GM18517 (cell line): ENCODE results near the gene TTLL5.

ENCODE experiments used
- ATAC-seq: cut with Tn5 transposase; IDR thresholded peaks from one replicate; pipeline ENCODE4 v1.9.1; 2021; ENCODE audit warnings: mild to moderate bottlenecking, moderate library complexity; ENCODE audit not compliant: unreplicated experiment

TTLL5 gene

GRCh38 chr14:75700295-75700694 is 39.2 kb downstream of the TTLL5 start:
- no peak for ATAC-seq

DNA sequence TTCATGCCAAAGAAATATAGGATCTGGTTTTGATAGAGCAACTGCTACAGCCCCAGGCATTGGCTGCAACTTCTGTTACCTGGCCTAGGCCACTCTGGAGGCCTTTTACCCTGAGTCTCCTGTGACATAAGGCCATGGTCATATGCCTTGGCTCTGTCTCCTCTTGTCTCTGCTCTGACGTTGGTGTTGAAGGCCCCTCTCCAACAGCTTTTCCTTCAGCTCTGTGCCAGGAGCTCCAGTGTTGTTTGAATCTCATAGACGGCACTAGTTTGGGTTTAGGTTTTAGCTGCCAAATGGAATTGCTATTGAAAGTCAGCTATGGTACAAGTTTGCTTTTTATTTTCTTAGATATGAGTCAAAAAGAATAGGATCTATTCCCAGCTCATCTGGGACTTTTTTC is 41.1 kb downstream of the TTLL5 start:
- ATAC-seq: no peak

- no peak for ATAC-seq
These were observed 41.7 kb downstream of the TTLL5 start for GRCh38 chr14:75702616-75703261.

DNA sequence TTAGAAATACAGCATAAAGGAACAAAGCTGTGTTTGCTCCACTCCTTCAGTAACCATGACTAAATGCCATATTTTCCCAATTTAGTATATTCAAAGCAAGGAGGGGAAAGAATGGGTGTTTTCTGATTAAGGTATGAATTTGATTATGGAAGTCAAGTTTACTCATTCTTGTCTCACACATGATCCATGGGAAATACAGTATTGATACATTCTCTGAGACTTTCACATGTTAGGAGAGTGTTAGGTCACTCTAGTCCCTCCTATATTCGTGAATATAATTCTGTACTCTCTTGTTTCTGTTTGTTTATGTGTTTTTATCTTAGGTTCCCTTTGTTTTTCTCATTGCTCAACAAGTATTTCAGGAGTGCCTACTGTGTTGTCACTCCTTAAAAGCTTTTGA is 42.4 kb downstream of the TTLL5 start:
- no peak for ATAC-seq

GRCh38 chr14:75705014-75705413 is 44.0 kb downstream of the TTLL5 start:
- ATAC-seq: no peak

DNA sequence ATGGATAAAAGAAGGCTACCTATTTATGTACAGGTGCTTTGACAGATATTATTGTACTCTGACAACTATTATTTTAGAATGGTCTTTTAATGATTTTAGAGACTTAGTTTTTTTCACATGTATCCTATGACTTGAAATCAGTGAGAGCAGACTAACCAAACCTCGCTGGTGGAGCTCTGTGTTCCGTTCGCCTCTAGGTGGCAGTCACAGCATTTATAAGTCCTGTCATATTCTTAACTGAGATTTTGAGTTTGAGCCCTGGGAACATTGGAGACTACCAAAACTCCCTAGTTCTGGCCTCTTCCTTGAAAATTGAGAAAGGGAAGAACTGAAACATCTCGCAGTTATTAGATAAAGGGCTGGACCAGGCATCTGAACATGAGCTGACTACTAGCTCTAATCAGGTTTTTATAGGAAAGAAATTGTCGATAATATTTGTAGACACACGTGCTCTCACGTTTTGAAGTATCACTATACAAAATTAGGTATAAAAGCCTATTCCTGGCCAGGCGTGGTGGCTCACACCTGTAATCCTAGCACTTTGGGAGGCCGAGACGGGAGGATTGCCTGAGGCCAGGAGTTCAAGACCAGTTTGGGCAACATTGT is 48.3 kb downstream of the TTLL5 start:
- ATAC-seq: no peak

DNA sequence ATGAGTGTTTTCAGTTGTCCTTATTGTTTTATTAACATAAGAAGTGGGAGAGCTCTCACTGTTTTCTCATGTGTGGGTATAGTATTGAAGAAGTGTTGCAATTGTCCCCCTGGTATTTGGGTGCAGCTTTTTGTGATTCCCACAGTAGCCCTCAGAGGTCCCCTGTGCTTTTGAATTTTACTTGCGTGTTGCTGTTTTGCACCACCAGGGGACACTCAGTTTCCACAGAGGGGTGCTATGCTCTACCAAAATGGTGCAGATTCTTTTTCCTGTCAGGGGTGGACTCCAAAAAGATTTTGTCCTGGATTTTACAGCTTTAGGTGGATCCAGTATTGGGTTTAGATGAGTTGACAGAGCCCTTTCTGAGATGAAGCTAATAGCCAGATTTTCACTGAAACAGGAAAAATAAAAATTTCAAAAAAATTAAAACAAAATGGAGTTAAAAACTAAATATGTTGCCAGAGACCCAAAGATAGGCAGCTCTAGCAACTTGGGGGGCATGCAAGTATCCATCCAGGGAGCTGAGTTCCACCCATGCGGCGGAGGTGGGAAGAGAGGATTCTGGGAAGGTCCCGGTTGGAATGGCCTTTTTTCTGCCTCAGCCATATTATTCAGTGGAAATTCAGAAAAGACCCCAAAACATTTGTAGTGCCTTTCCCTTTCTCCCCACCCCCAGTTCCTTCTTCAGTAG is 50.2 kb downstream of the TTLL5 start:
- no peak for ATAC-seq

DNA sequence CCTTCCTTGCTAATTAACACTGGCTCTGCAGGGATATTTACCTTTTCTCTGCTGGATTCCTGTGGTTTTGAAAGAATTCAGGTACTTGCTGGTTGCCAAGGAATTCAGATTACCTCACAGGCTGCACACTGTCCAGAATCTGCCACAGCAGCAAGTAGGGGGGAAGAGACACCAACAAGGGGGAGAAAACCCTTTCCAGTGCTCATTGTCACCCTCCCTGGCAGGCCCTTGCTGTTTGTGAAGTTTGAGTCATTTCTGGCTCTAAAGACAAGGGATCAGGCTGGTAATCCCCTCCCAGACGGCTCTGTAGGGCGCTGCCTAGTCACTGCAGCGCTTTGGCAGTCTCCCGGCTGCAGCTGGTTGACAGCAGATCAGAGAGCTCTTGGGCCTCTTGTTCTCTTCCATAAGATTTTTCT is 50.8 kb downstream of the TTLL5 start:
- no peak for ATAC-seq

- no peak for ATAC-seq
These were observed 53.9 kb downstream of the TTLL5 start for GRCh38 chr14:75714991-75715390.

- ATAC-seq: no peak
These were observed 55.1 kb downstream of the TTLL5 start for GRCh38 chr14:75715926-75716780.

- ATAC-seq: no peak
These were observed 56.7 kb downstream of the TTLL5 start for GRCh38 chr14:75717729-75718128.

DNA sequence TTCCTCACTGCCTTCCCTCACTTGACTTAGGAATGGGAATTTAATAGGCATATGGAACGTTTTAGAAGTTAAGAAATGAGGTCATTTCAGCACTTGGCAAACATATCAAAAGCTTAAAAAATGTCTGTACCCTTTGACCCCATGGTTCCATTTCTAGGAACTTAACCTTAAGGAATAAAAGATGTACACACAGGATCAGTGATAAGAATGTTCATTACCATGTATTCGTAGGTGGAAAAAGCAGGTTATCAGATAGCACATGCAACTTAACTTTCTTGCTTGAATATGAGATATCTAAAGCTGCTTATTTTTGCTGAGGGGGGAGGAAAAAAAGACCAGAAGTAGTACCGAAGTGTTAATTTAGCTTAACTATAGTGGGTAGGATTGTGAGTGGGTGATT is 57.2 kb downstream of the TTLL5 start:
- ATAC-seq: no peak

DNA sequence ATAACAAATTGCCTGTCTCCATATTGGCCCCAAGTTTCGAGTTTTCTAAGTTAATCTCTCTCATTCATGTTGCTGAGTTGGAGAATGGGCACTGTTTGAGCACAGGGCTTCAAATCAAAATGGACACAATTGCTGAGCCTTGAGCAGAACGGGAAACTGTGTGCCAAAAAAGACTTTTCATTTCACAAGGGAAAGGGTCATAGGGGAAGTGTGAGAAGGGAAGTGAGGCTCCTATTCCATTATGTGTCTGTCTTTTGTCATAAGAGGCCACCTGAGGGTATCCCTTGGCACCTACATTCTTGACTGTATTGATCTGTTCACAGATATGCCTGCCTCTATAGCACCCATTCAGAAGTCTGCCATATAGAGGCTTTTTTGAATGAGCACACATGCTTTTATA is 59.1 kb downstream of the TTLL5 start:
- ATAC-seq: no peak

- ATAC-seq: no peak
These were observed 59.9 kb downstream of the TTLL5 start for GRCh38 chr14:75720842-75721498.

DNA sequence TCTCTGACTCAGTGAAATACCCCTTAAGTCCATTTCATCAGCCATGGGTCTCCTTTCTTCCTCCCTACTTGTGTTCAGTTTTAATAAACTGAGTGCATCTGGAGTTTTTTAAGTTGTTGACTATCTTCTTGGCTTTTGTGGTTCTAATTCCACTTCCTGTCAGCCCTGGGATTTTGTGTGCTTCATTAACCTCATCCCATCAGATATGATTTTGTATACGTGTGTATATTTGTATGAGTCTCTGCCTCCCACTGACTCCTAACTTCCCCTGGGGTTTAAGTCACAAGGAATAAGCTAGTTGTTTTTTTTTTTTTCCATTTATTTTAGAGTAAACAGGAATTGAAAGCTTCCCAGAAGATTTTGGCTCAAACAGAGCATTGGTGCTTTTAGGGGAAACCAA is 62.7 kb downstream of the TTLL5 start:
- ATAC-seq: no peak

- no peak for ATAC-seq
These were observed 63.6 kb downstream of the TTLL5 start for GRCh38 chr14:75724414-75725204.

DNA sequence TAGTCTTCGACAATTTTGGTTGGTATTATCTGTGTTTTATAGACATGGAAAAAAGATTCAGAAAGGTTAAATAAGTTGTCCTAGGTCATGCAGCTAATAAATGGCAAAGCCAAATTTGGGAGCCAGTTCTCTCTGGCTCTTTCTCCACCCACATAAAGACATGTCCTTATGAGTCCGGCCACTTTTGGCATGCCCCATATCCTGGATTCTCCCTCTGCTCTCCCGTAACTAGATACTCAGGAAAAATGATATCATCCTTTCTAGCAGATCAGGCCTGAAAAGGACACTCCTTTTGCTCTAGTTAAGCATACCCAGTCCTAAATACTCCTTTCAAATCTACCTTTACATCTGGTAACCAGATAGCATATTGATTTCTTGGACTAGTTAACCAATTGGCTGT is 64.4 kb downstream of the TTLL5 start:
- no peak for ATAC-seq

GRCh38 chr14:75726321-75726720 is 65.3 kb downstream of the TTLL5 start:
- no peak for ATAC-seq

GRCh38 chr14:75727124-75727523 is 66.1 kb downstream of the TTLL5 start:
- no peak for ATAC-seq

GRCh38 chr14:75732888-75733287 is 71.8 kb downstream of the TTLL5 start:
- no peak for ATAC-seq
